ENCODE results near the gene SKA1. TPM values are rescaled to one million over a fixed set of nuclear protein-coding genes. Genes with fewer than 3 reads are reported as not detected.

SKA1 gene
- total RNA-seq, 2 donors from 2014 or later = 3.6 to 21.3 TPM

DNA sequence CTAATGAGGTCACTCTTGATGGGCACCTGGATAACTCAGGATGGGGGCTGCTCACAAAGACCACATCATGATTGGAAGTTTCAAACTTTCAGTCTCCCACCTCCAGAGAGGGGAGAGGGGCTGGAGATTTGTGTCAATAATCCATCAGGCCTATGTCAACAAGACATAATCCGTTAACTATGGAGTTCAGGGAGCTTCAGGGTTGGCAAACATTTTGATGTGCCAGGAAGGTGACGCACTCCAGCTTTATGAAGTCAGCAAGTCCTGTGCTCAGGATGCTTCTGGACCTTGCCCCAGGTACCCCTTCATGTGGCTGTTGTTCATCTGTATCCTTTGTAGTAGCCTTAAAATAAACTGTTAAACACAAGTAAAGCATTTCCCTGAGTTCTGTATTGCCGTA is 19.0 kb downstream of the SKA1 start:
- intact Hi-C loops (cut with DNase I) = no loop called here
- no peak overlapping the region for H3K4me3 ChIP-seq
- no peak overlapping the region for H3K9ac ChIP-seq (ENCODE audit: low read depth in 2 of 2, low read length in 2 of 2)
- no peak overlapping the region for H3K27ac ChIP-seq
- TF ChIP-seq, protein P1, sequence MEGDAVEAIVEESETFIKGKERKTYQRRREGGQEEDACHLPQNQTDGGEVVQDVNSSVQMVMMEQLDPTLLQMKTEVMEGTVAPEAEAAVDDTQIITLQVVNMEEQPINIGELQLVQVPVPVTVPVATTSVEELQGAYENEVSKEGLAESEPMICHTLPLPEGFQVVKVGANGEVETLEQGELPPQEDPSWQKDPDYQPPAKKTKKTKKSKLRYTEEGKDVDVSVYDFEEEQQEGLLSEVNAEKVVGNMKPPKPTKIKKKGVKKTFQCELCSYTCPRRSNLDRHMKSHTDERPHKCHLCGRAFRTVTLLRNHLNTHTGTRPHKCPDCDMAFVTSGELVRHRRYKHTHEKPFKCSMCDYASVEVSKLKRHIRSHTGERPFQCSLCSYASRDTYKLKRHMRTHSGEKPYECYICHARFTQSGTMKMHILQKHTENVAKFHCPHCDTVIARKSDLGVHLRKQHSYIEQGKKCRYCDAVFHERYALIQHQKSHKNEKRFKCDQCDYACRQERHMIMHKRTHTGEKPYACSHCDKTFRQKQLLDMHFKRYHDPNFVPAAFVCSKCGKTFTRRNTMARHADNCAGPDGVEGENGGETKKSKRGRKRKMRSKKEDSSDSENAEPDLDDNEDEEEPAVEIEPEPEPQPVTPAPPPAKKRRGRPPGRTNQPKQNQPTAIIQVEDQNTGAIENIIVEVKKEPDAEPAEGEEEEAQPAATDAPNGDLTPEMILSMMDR (IDR thresholded peaks at IDR 0.05) = no peak
- no peaks in the 10 kb centered on the region for H3K4me1 ChIP-seq
- H3K9me3 ChIP-seq = no peaks in the 10 kb centered on the region
- H3K27me3 ChIP-seq = no peaks in the 10 kb centered on the region
- no peak for DNase-seq
- no peaks in the 10 kb centered on the region for H3K36me3 ChIP-seq

DNA sequence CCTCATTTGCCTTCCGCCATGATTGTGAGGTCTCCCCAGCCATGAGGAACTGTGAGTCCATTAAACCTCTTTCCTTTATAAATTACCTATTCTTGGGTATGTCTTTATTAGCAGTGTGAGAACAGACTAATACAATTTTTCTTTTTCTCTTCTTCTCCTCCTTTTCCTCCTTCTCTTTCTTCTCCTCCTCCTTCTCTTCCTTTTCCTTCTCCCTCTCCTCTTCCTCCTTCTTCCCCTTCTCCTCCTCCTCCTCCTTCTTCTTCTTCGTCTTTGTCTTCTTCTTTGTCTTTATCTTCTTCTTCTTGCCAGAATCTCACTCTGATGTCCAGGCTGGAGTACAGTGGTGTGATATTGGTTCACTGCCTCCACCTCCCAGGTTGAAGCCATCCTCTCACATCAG is 20.2 kb downstream of the SKA1 start:
- TF ChIP-seq, protein P1 (IDR thresholded peaks at IDR 0.05) = no peak
- H3K27ac ChIP-seq = no peak overlapping the region
- H3K4me3 ChIP-seq = no peak overlapping the region
- H3K36me3 ChIP-seq = no peaks in the 10 kb centered on the region
- no peaks in the 10 kb centered on the region for H3K27me3 ChIP-seq
- H3K4me1 ChIP-seq = no peaks in the 10 kb centered on the region
- no peak overlapping the region for H3K9ac ChIP-seq (ENCODE audit: low read depth in 2 of 2, low read length in 2 of 2)
- intact Hi-C loops (cut with DNase I) = no loop called here
- no peaks in the 10 kb centered on the region for H3K9me3 ChIP-seq
- DNase-seq = no peak

DNA sequence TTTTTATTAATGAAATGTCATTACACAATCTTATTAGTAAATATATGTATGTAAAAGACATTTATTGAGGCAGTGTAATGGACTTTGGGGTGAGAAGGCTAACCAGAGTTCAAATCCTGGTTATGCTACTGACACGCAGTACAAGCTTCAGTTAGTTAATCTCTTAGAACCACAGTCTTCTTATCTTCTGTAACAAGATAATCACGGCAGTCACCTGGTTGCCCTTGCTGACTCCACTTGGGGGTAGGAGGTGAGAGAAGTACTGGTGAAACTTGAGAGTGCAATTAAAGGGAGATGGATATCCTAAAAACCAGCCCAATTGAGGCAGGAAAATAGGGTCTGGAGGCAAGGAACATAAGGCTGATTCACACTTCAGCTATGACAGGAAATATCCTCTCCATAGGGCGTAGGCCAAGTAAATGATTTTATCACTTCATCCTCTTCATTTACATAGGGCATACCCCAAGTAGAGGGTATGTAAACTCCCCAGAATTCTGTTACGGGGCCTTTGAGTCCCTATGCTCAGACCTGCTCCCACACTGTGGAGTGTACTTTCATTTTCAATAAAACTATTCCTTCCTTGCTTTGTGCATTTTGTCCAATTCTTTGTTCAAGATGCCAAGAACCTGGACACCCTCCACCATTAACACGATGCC is 21.3 kb downstream of the SKA1 start:
- H3K9ac ChIP-seq (ENCODE audit: low read depth in 2 of 2, low read length in 2 of 2) = no peak overlapping the region
- TF ChIP-seq, protein P1 (IDR thresholded peaks at IDR 0.05) = no peak
- no peaks in the 10 kb centered on the region for H3K36me3 ChIP-seq
- H3K27me3 ChIP-seq = no peaks in the 10 kb centered on the region
- no peak overlapping the region for H3K27ac ChIP-seq
- no peak for DNase-seq
- H3K9me3 ChIP-seq = no peaks in the 10 kb centered on the region
- no peak overlapping the region for H3K4me3 ChIP-seq
- intact Hi-C loops (cut with DNase I) = no loop called here
- no peaks in the 10 kb centered on the region for H3K4me1 ChIP-seq

DNA sequence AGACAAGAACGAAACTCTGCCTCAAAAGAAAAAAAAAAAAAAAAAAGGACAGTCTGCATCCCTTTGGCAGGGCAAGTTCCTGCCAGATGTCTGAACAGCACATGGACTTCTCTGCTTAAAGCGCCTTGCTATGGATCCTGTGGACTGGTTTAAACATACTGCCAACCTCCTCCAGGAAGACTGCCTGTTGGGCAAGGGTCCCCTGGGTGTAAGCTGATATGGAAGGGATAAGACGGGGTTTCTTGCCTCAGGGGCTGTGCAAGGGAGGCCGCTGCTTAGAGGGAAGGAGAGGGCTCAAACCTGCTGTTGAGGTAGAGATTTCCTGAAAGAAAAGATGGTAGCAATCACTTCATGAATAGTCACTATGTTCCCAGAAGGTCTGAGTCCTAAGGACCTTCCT is 22.2 kb downstream of the SKA1 start:
- no peaks in the 10 kb centered on the region for H3K27me3 ChIP-seq
- no peak overlapping the region for H3K9ac ChIP-seq (ENCODE audit: low read depth in 2 of 2, low read length in 2 of 2)
- no peak overlapping the region for H3K27ac ChIP-seq
- TF ChIP-seq, protein P1 (IDR thresholded peaks at IDR 0.05) = no peak
- no peak overlapping the region for H3K4me3 ChIP-seq
- H3K9me3 ChIP-seq = no peaks in the 10 kb centered on the region
- no peaks in the 10 kb centered on the region for H3K4me1 ChIP-seq
- intact Hi-C loops (cut with DNase I) = no loop called here
- DNase-seq = no peak
- no peaks in the 10 kb centered on the region for H3K36me3 ChIP-seq

DNA sequence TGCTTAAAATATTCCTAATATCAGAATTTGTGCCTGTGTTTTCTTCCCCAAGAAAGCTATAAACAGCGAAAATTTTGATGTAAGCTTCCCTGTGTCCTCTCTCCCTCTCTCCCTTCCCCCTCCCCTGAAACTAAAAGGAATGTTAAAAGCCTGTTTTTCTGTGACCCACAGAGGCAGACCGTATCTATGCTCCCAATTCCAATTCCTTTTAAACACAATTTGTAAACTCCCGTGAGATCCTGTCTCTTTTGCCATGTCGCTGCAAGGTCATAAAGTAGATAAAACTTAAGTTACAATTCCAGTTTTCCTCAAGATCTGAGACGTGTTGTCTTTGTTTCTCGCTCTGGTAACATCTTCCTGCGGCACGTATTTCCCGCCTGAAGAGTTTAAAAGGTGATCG is 23.3 kb downstream of the SKA1 start:
- Histone ChIP-seq H3K9me3 (no peaks in the 10 kb centered on the region), H3K27ac (no peak overlapping the region), H3K36me3 (no peaks in the 10 kb centered on the region), H3K9ac (ENCODE audit: low read depth in 2 of 2, low read length in 2 of 2) (no peak overlapping the region), H3K27me3 (no peaks in the 10 kb centered on the region), H3K4me1 (no peaks in the 10 kb centered on the region), H3K4me3 (no peak overlapping the region)
- TF ChIP-seq, protein P1 (IDR thresholded peaks at IDR 0.05) = no peak
- DNase-seq = no peak
- intact Hi-C loops (cut with DNase I) = no loop called here
